Measurements from ENCODE around the gene HDAC1. TPM values are rescaled to one million over a fixed set of nuclear protein-coding genes. Genes with fewer than 3 reads are reported as not detected.
A peak's percentile ranks its signal among the peaks of the same experiment; 100 is the strongest.

Gene HDAC1
- total RNA-seq, result 75.0 TPM

DNA sequence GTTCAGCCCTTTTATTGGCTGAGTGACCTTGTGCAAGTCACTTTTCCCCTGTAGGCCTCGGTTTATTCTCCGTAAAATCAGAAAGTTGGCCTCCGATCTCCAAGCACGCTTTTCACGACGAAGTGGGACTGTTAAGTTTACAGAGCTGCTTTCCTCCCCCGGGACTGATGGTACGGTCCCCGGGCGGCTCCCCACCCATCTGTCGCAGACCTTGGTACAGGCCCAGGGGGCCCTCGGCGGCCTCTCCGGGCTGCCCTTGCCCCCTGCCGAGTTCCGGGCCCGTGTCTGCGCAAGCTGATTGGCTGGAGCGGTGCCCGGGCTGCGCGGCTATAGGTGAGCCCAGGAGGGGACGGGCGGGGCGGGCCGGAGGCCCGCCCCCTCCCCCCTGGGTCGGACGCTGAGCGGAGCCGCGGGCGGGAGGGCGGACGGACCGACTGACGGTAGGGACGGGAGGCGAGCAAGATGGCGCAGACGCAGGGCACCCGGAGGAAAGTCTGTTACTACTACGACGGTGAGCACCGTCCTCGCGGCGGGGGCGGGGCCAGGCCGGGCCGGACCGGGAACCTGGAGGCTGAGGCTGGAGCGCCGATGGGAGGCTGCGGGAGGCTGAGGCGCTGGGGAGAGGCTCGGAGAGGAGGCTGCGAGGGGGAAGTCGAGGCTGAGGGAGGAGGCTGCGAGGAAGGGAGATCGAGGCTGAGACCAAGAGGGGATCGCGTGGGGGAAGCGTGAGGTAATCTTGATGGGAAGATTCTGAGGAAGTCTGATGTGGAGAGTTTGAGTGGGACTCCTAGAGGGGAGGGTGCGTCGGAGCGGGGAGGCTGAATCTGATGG, at the start of gene HDAC1:
Gene HDAC1 (plus strand): TSS at position 376 of the 831 bp plus-strand sequence. CDS start 87 bp downstream, at position 463.
- no peaks in the 10 kb centered on the region for H3K27me3 ChIP-seq
- peak within 1 kb of the TSS; percentile 77 to 80 for H3K4me3 ChIP-seq
- intact Hi-C loops (cut with DNase I), result loop anchor here (2.0 to 5.0 kb wide), 6 partner anchors 51 to 113 kb away; partner anchors contain the start of genes BSDC1, CCDC28B, EIF3I and TMEM234
- peaks cover 0 to 4% of the 10 kb centered on the region in 2 donors for H3K4me1 ChIP-seq
- TF ChIP-seq, protein P1, sequence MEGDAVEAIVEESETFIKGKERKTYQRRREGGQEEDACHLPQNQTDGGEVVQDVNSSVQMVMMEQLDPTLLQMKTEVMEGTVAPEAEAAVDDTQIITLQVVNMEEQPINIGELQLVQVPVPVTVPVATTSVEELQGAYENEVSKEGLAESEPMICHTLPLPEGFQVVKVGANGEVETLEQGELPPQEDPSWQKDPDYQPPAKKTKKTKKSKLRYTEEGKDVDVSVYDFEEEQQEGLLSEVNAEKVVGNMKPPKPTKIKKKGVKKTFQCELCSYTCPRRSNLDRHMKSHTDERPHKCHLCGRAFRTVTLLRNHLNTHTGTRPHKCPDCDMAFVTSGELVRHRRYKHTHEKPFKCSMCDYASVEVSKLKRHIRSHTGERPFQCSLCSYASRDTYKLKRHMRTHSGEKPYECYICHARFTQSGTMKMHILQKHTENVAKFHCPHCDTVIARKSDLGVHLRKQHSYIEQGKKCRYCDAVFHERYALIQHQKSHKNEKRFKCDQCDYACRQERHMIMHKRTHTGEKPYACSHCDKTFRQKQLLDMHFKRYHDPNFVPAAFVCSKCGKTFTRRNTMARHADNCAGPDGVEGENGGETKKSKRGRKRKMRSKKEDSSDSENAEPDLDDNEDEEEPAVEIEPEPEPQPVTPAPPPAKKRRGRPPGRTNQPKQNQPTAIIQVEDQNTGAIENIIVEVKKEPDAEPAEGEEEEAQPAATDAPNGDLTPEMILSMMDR (IDR thresholded peaks at IDR 0.05), result no peak
- peak; percentile 89 to 98 for DNase-seq (ENCODE audit: low spot score in 2 of 2)
- no peaks in the 10 kb centered on the region for H3K9me3 ChIP-seq
- no peaks in the 10 kb centered on the region for H3K36me3 ChIP-seq
- H3K27ac ChIP-seq, result peak within 1 kb of the TSS; percentile 77 to 82

DNA sequence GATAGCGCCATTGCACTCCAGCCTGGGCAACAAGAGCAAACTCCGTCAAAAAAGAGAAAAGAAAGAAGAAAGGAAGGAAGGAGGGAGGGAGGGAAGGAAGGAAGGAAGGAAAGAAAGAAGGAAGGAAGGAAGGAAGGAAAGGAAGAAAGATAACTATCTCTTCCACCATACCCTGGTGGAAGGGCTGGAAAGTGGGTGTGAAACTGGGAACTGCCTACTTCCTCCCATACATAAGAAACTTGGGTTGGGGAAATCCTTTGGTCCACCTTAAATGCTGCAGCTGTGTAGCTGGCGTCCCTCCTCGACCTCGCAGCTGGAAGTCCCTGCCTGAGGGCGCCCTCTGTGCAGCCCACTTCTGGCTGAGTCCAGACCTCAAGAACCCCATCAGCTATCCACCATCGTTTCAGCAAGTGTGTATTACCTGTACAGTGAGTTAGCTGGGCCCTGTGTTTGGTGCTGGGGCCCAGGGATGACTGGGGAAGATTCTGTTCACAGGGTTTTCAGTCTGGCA, 49.5 kb upstream of the HDAC1 start:
- Histone ChIP-seq H3K27ac (peak overlapping the region; percentile 87 to 89), H3K4me1 (peaks cover 0 to 8% of the 10 kb centered on the region in 2 donors), H3K4me3 (peak overlapping the region in 1 of 2 donors; percentile 16), H3K9me3 (no peaks in the 10 kb centered on the region), H3K36me3 (no peaks in the 10 kb centered on the region), H3K27me3 (no peaks in the 10 kb centered on the region)
- TF ChIP-seq, protein P1 (IDR thresholded peaks at IDR 0.05), result no peak
- intact Hi-C loops (cut with DNase I), result loop anchor here (5.0 kb wide), 1 partner anchor 135 kb away; the partner anchor contains the start of gene KPNA6
- peak in 1 of 2 donors; percentile 66 for DNase-seq (ENCODE audit: low spot score in 2 of 2)

GRCh38 chr1:32246888-32247273, 45.0 kb upstream of the HDAC1 start, which contains the start of gene FAM167B:
FAM167B (plus strand) TSS chr1:32247222; CDS start chr1:32247422, 200 bp downstream.
- no peaks in the 10 kb centered on the region for H3K27me3 ChIP-seq
- peak in 1 of 2 donors; percentile 76 for DNase-seq (ENCODE audit: low spot score in 2 of 2)
- H3K36me3 ChIP-seq, result no peaks in the 10 kb centered on the region
- intact Hi-C loops (cut with DNase I), result no loop called here
- no peaks in the 10 kb centered on the region for H3K9me3 ChIP-seq
- TF ChIP-seq, protein P1 (IDR thresholded peaks at IDR 0.05), result no peak
- no peak within 1 kb of the TSS for H3K4me3 ChIP-seq
- peak within 1 kb of the TSS; percentile 62 to 64 for H3K27ac ChIP-seq
- H3K4me1 ChIP-seq, result peaks cover 3 to 5% of the 10 kb centered on the region in 2 donors

GRCh38 chr1:32247452-32247851, 44.4 kb upstream of the HDAC1 start:
- TF ChIP-seq, protein P1 (IDR thresholded peaks at IDR 0.05), result no peak
- intact Hi-C loops (cut with DNase I), result no loop called here
- Histone ChIP-seq H3K27ac (peak overlapping the region; percentile 62 to 64), H3K9me3 (no peaks in the 10 kb centered on the region), H3K36me3 (no peaks in the 10 kb centered on the region), H3K27me3 (no peaks in the 10 kb centered on the region), H3K4me3 (no peak overlapping the region), H3K4me1 (peaks cover 0 to 5% of the 10 kb centered on the region in 2 donors)
- DNase-seq (ENCODE audit: low spot score in 2 of 2), result no peak

GRCh38 chr1:32247983-32248889, 43.6 kb upstream of the HDAC1 start:
- no peaks in the 10 kb centered on the region for H3K9me3 ChIP-seq
- DNase-seq (ENCODE audit: low spot score in 2 of 2), result peak; percentile 51 to 91
- no peaks in the 10 kb centered on the region for H3K27me3 ChIP-seq
- TF ChIP-seq, protein P1 (IDR thresholded peaks at IDR 0.05), result peak; percentile 85 to 88 (median 87)
- intact Hi-C loops (cut with DNase I), result no loop called here
- H3K4me3 ChIP-seq, result peak overlapping the region in 1 of 2 donors; percentile 40
- peaks cover 0 to 5% of the 10 kb centered on the region in 2 donors for H3K4me1 ChIP-seq
- no peaks in the 10 kb centered on the region for H3K36me3 ChIP-seq
- peak overlapping the region; percentile 62 to 64 for H3K27ac ChIP-seq
